ENCODE measurements around the gene SNX30. TPM values are rescaled to one million over a fixed set of nuclear protein-coding genes. Genes with fewer than 3 reads are reported as not detected.

Gene SNX30
- total and polyA plus RNA-seq, 2 experiments from 2014 or later, result 8.5 to 26.7 TPM

DNA sequence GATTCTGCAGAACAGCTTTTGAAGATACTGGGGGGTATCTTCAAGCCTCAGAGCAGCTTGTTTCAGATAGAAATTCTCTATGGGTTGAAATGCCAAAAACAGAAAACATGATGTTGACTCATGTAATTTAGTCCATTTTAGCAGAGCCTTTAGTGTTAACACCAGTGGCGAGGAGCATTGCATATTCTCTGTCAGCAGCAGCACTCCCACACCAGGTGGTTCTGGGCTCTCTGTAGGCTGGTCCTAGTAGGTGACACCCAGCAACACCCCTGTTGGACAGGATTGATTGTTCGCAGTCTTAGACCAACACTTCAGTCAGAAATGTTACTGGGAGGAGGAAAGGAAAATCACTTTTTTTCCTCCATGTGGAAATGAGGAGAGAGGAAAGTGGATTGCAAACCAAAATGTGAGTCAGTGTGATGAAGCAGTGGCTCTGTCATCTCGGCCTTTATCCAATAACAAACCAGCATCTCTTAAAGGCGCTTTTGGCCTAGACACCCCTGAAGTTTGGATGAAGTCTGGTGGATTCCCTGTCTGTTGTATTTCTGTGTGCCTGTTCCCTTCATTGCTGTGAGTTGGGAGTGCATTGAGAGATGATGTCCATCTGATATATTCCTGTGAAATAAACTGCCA, 123.3 kb downstream of the SNX30 start:
- no peaks in the 10 kb centered on the region for H3K27me3 ChIP-seq (replicated peaks; ENCODE audit: insufficient read depth)
- peak overlapping the region; percentile 33; the same call in 1 of the 2 replicates for H3K27ac ChIP-seq
- DNase-seq, result peak; percentile 57
- no peak overlapping the region for H2AFZ ChIP-seq
- no peak overlapping the region for H3K4me3 ChIP-seq
- peaks cover 8% of the 10 kb centered on the region; the same call in 1 of the 2 replicates for H3K4me1 ChIP-seq (ENCODE audit: insufficient read depth)
- no peaks in the 10 kb centered on the region for H4K20me1 ChIP-seq (ENCODE audit: insufficient read depth)
- in situ Hi-C loops (cut with MboI), result no loop called here
- no peaks in the 10 kb centered on the region for H3K9me2 ChIP-seq (ENCODE audit: insufficient read depth)
- peaks cover 39% of the 10 kb centered on the region for H3K36me3 ChIP-seq (ENCODE audit: low read depth)
- H3K79me2 ChIP-seq (ENCODE audit: insufficient read depth), result no peaks in the 10 kb centered on the region; the same call in 1 of the 2 replicates
- peaks cover 17% of the 10 kb centered on the region; the same call in 1 of the 2 replicates for H3F3A ChIP-seq (ENCODE audit: insufficient read depth)
- TF ChIP-seq EZH2phosphoT487 (IDR thresholded peaks at IDR 0.05; ENCODE audit: insufficient read depth, low read depth) (no peak), EZH2 (IDR thresholded peaks at IDR 0.05; ENCODE audit: insufficient read depth, poor library complexity, severe bottlenecking) (no peak)
- no peak overlapping the region for H3K4me2 ChIP-seq (ENCODE audit: unreplicated experiment)
- H3K9ac ChIP-seq, result no peak overlapping the region; the same call in 1 of the 2 replicates
- no peaks in the 10 kb centered on the region for H3K9me3 ChIP-seq (ENCODE audit: low read depth)
- 84 to 89% methylated on average over 4 of the region's 4 CpGs for WGBS, 2 experiments (ENCODE audit: low coverage in 1 of 2, low lambda C conversion rate in 2 of 2, missing lambda C conversion rate in 2 of 2)

- H3K27ac ChIP-seq, result no peak overlapping the region
- H3K4me1 ChIP-seq (ENCODE audit: insufficient read depth), result peaks cover 16% of the 10 kb centered on the region
- WGBS, 2 experiments (ENCODE audit: low coverage in 1 of 2, low lambda C conversion rate in 2 of 2, missing lambda C conversion rate in 2 of 2), result 96% methylated on average over 2 of the region's 2 CpGs
- in situ Hi-C loops (cut with MboI), result no loop called here
- H3K9me2 ChIP-seq (ENCODE audit: insufficient read depth), result no peaks in the 10 kb centered on the region
- no peak overlapping the region for H3K9ac ChIP-seq
- no peak for DNase-seq
- H3K36me3 ChIP-seq (ENCODE audit: low read depth), result peaks cover 24% of the 10 kb centered on the region
- no peak for TF ChIP-seq EZH2phosphoT487 (IDR thresholded peaks at IDR 0.05; ENCODE audit: insufficient read depth, low read depth)
- no peak for TF ChIP-seq EZH2 (IDR thresholded peaks at IDR 0.05; ENCODE audit: insufficient read depth, poor library complexity, severe bottlenecking)
- no peaks in the 10 kb centered on the region for H4K20me1 ChIP-seq (ENCODE audit: insufficient read depth)
- H3F3A ChIP-seq (ENCODE audit: insufficient read depth), result peaks cover 22% of the 10 kb centered on the region; the same call in 1 of the 2 replicates
- H3K79me2 ChIP-seq (ENCODE audit: insufficient read depth), result no peaks in the 10 kb centered on the region
- no peaks in the 10 kb centered on the region for H3K27me3 ChIP-seq (replicated peaks; ENCODE audit: insufficient read depth)
- H2AFZ ChIP-seq, result no peak overlapping the region
- no peak overlapping the region for H3K4me3 ChIP-seq
- H3K4me2 ChIP-seq (ENCODE audit: unreplicated experiment), result no peak overlapping the region
- H3K9me3 ChIP-seq (ENCODE audit: low read depth), result no peaks in the 10 kb centered on the region
Measured at GRCh38 chr9:112878752-112879151, 128.2 kb downstream of the SNX30 start.

DNA sequence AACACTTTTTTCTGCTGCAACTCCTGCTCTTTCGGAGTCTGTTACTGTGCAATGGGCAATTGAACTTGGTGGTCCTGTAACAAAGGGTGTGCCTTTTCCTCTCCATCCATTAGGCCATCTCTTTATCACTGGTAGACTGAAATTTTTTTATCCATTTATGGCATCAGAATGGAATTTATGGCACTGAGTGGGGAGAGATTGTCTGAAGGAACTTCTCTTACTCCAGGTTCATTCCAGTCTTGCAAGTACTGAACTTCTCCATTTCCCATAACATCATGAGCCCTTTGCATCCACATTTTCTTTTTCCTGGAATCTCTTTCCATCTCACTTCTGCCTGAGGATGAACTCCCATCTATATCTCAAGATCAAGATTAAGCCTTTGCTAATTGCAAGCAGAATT, 130.1 kb downstream of the SNX30 start:
- no peak for DNase-seq
- Histone ChIP-seq H3K27me3 (replicated peaks; ENCODE audit: insufficient read depth) (no peaks in the 10 kb centered on the region), H3K36me3 (ENCODE audit: low read depth) (peaks cover 13% of the 10 kb centered on the region), H3K4me3 (no peak overlapping the region), H3K27ac (peak overlapping the region; percentile 35; the same call in 1 of the 2 replicates), H3K9me3 (ENCODE audit: low read depth) (no peaks in the 10 kb centered on the region), H3K9ac (no peak overlapping the region), H4K20me1 (ENCODE audit: insufficient read depth) (no peaks in the 10 kb centered on the region), H3K4me2 (ENCODE audit: unreplicated experiment) (no peak overlapping the region), H3F3A (ENCODE audit: insufficient read depth) (peaks cover 18% of the 10 kb centered on the region; the same call in 1 of the 2 replicates), H3K9me2 (ENCODE audit: insufficient read depth) (no peaks in the 10 kb centered on the region), H3K4me1 (ENCODE audit: insufficient read depth) (peaks cover 24% of the 10 kb centered on the region), H3K79me2 (ENCODE audit: insufficient read depth) (no peaks in the 10 kb centered on the region), H2AFZ (no peak overlapping the region)
- TF ChIP-seq EZH2phosphoT487 (IDR thresholded peaks at IDR 0.05; ENCODE audit: insufficient read depth, low read depth) (no peak), EZH2 (IDR thresholded peaks at IDR 0.05; ENCODE audit: insufficient read depth, poor library complexity, severe bottlenecking) (no peak)
- in situ Hi-C loops (cut with MboI), result no loop called here
- 95 to 100% methylated on average over 1 of the region's 1 CpG for WGBS, 2 experiments (ENCODE audit: low coverage in 1 of 2, low lambda C conversion rate in 2 of 2, missing lambda C conversion rate in 2 of 2)

DNA sequence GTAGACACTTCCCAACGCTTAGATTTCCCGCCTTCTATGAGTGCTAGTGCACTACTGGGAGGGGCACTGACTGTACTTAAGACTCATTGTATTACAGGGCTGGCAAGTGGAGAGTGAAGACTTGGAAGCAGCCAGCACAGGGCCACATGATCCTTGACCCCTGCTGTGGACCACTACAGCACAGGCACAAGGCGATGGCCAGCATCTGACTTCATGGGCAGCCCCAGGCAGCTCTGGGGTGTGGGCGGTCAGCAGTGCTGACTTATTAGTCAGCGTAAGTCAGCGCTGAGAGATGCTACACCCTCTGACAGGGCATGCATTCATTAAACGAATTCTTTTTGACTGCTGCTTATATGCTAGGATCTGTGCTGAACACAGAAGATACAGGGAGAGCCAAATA, 130.8 kb downstream of the SNX30 start:
- Histone ChIP-seq H3K79me2 (ENCODE audit: insufficient read depth) (no peaks in the 10 kb centered on the region), H3K27ac (peak overlapping the region; percentile 35), H3K4me1 (ENCODE audit: insufficient read depth) (peaks cover 24% of the 10 kb centered on the region), H3K9me2 (ENCODE audit: insufficient read depth) (no peaks in the 10 kb centered on the region), H2AFZ (no peak overlapping the region), H3K4me2 (ENCODE audit: unreplicated experiment) (no peak overlapping the region), H3K27me3 (replicated peaks; ENCODE audit: insufficient read depth) (no peaks in the 10 kb centered on the region), H3K4me3 (no peak overlapping the region), H3K36me3 (ENCODE audit: low read depth) (0 out of 2 replicates have a peak, but pooled peaks cover 6% of the 10 kb centered on the region), H3K9ac (no peak overlapping the region), H3K9me3 (ENCODE audit: low read depth) (no peaks in the 10 kb centered on the region), H4K20me1 (ENCODE audit: insufficient read depth) (no peaks in the 10 kb centered on the region), H3F3A (ENCODE audit: insufficient read depth) (peaks cover 18% of the 10 kb centered on the region; the same call in 1 of the 2 replicates)
- DNase-seq, result peak; percentile 92
- in situ Hi-C loops (cut with MboI), result no loop called here
- 40 to 54% methylated on average over 7 of the region's 7 CpGs for WGBS, 2 experiments (ENCODE audit: low coverage in 1 of 2, low lambda C conversion rate in 2 of 2, missing lambda C conversion rate in 2 of 2)
- no peak for TF ChIP-seq EZH2phosphoT487 (IDR thresholded peaks at IDR 0.05; ENCODE audit: insufficient read depth, low read depth)
- no peak for TF ChIP-seq EZH2 (IDR thresholded peaks at IDR 0.05; ENCODE audit: insufficient read depth, poor library complexity, severe bottlenecking)
